ENCODE results near the gene PHF19.
A peak's percentile ranks its signal among the peaks of the same experiment; 100 is the strongest.

Gene PHF19

GRCh38 chr9:120891245-120891883 lies 14.4 kb upstream of the PHF19 start:
- DNase-seq = no peak

GRCh38 chr9:120890320-120891244 lies 13.6 kb upstream of the PHF19 start:
- no peak for DNase-seq

- DNase-seq = no peak
Measured at GRCh38 chr9:120889606-120890271, 12.8 kb upstream of the PHF19 start.

GRCh38 chr9:120888626-120889025 lies 11.6 kb upstream of the PHF19 start:
- DNase-seq = no peak

GRCh38 chr9:120886490-120886967 lies 9.5 kb upstream of the PHF19 start:
- no peak for DNase-seq

GRCh38 chr9:120885958-120886357 lies 9.0 kb upstream of the PHF19 start:
- no peak for DNase-seq

GRCh38 chr9:120885457-120885856 lies 8.5 kb upstream of the PHF19 start:
- no peak for DNase-seq

- no peak for DNase-seq
Measured at GRCh38 chr9:120883608-120883996, 6.6 kb upstream of the PHF19 start.

- no peak for DNase-seq
Measured at GRCh38 chr9:120882935-120883607, 6.1 kb upstream of the PHF19 start.

GRCh38 chr9:120879446-120879845 lies 2.5 kb upstream of the PHF19 start:
- DNase-seq = no peak

GRCh38 chr9:120878188-120879130 lies 1.5 kb upstream of the PHF19 start:
- peak; percentile 82 for DNase-seq

- DNase-seq = peak; percentile 13
Measured at GRCh38 chr9:120877276-120878034, 467 bp upstream of the PHF19 start.

- no peak for DNase-seq
Measured at GRCh38 chr9:120875954-120876841, 790 bp downstream of the PHF19 start.

- DNase-seq = no peak
Measured at GRCh38 chr9:120875643-120875953, 1.4 kb downstream of the PHF19 start.

- no peak for DNase-seq
Measured at GRCh38 chr9:120875195-120875565, 1.8 kb downstream of the PHF19 start.

GRCh38 chr9:120874226-120875194 lies 2.5 kb downstream of the PHF19 start:
- DNase-seq = no peak

GRCh38 chr9:120873512-120873911 lies 3.5 kb downstream of the PHF19 start:
- DNase-seq = no peak

- DNase-seq = no peak
Measured at GRCh38 chr9:120872791-120873502, 4.0 kb downstream of the PHF19 start.
